ENCODE data around the gene RTP5. TPM values are rescaled to one million over a fixed set of nuclear protein-coding genes. Genes with fewer than 3 reads are reported as not detected.

RTP5 gene
- not detected in 2 replicates for total RNA-seq

GRCh38 chr2:241869087-241869961 lies at the start of gene RTP5:
Gene RTP5 (plus strand): TSS chr2:241869729. CDS start chr2:241869757, 28 bp downstream.

GRCh38 chr2:241858206-241859016 lies 11.1 kb upstream of the RTP5 start, which contains the start of gene PDCD1:
Gene PDCD1 (minus strand): TSS chr2:241858894. CDS start chr2:241858838, 56 bp downstream.

Other genes with a start within 250 kb of the RTP5 start
- gene THAP4, start 232.6 kb upstream of the RTP5 start, total RNA-seq, result 52.9 and 64.8 TPM in 2 replicates
- 48.6 and 57.6 TPM in 2 replicates for gene ATG4B, start 232.0 kb upstream of the RTP5 start, total RNA-seq
- gene DTYMK, start 182.9 kb upstream of the RTP5 start, total RNA-seq, result 21.5 and 25.8 TPM in 2 replicates
- gene ING5, start 167.7 kb upstream of the RTP5 start, total RNA-seq, result 16.4 TPM in 2 replicates
- 14.5 and 19.8 TPM in 2 replicates for gene D2HGDH, start 135.1 kb upstream of the RTP5 start, total RNA-seq
- not detected in 2 replicates for gene GAL3ST2, start 92.9 kb upstream of the RTP5 start, total RNA-seq
- gene NEU4, start 60.5 kb upstream of the RTP5 start, total RNA-seq, result not detected in 2 replicates
- gene PDCD1, start 10.8 kb upstream of the RTP5 start, total RNA-seq, result 0.24 TPM in 1 of 2 replicates, not detected in the other